Fibroblast of skin of abdomen (primary cell): Measurements from ENCODE around the gene FDXACB1. TPM values are rescaled to one million over a fixed set of nuclear protein-coding genes. Genes with fewer than 3 reads are reported as not detected.

Source experiments
- DNase-seq: peaks from one replicate; pipeline ENCODE4 v3.0.0-alpha.2; 2013
- polyA plus RNA-seq, 2 experiments: library from polyadenylated mRNA; unstranded; fragments of 120-200 nt; gene quantifications; one replicate each; pipeline ENCODE4 v1.2.1, GENCODE V29; 2013; ENCODE audit not compliant: insufficient read length in 2 of 2

The FDXACB1 gene, protein sequence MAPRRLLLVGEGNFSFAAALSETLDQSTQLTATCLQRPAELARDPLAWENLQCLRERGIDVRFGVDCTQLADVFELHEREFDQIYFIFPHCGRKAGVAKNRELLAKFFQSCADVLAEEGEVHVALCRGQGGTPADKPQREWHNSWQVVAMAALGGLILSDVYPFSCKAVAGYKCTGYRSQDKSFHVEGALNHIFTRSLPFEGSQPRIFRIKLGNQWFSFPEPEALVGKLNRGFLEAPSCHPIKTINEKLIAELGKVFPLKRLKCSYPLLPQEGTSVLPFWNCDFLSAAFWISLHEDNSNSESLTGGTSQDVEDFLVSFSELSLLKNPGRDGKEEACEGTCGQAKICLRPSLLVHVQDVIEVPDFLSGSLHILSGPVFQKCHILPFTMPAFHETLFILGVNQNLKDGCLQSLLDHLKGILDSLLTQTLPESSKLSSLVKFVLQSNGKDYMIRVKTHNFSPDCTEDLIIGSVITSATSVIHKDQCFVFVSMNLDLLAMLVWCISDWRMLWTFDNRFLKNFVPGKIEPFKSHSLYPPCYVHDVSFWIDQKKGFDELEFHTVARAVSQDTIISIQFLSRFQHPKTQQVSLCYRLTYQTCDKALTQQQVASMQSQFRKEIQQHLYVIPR
- 2.2 TPM for polyA plus RNA-seq (2013, experiment 1 of 2; ENCODE audit: insufficient read length)
- polyA plus RNA-seq (2013, experiment 2 of 2; ENCODE audit: insufficient read length) = 2.0 TPM

DNA sequence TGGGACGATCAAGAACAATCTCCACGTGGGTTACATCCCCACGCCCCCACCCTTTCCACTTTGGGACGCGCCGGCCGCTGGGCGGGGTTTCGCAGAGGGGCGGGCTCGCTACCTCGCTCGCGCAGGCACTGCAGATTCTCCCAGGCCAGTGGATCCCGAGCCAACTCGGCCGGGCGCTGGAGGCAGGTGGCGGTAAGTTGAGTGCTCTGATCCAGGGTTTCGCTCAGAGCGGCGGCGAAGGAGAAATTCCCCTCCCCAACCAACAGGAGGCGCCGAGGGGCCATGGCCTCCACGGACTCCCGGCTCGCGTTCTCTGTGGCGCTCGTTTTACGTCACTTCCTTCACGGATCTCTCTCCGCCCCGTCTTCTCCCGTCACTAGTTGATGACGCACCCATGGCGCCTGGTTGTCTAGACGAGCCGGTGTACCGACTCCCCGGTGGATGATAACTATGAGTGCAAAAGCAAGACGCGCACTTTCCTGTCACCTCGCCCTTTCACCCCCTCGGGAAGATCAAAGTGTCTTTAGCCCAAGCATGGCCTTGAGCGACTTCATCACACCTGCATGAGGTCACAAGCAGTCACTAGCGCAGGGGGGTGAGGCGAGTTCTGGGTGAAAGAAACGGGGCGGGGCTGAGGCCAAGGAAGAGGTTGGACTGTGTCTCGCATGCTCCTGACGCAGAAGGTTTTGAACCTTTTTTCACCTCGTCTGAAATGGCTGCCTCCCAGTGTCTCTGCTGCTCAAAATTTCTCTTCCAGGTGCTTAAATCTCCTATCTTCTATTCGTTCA is at the start of gene FDXACB1, which contains the start of gene CFAP68:
Gene FDXACB1, minus strand, starts transcription at position 317 of the 788 bp plus-strand sequence. Its CDS starts 33 bp downstream, at position 284.
Gene CFAP68, plus strand, starts transcription at position 693 of the 788 bp plus-strand sequence. Its CDS starts 20 bp downstream, at position 713.
- DNase-seq = peak; percentile 98

DNA sequence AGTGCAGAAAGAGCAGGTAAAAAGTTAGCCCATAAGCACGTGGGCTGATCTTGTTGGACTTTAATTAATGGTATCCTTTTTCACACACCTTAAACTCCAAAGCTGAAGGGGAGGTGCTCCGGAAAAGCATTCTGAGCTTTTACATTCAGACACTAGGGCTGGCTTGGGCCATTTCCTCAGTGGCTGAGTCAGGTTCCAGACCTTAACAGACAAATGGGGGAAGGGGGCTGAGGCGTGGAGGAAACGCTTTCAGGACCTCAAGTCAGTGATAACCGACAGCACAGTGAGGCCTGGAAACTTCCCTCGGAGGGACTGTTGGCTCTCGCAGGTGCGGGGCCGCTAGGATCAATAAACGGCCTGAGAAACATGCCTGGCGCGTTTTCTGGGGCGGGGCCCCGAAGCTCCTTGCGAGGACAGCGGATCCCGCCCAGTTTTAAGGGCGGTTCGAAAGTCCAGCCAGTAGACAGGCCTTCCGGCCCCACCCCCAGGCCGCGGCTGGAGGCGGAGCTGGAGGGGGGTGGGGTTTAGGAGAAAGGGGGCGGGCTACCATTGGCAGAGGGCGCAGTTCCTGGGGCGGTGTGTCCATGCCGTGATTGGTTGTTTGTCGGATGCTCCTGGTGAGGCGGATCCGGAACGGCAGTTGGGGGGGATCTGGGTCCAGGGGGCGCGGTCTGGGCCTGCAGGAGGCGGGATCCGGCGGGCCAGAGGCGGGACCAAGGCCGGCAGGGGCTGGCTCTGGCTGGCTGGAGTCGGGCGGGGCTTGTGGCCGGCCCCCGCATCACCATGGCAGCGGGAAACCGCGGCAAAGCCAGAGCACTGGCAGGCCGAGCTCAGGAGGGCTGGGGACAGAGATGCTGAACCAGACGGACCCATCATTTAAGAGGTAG is 47.8 kb upstream of the FDXACB1 start:
- peak; percentile 96 for DNase-seq

DNA sequence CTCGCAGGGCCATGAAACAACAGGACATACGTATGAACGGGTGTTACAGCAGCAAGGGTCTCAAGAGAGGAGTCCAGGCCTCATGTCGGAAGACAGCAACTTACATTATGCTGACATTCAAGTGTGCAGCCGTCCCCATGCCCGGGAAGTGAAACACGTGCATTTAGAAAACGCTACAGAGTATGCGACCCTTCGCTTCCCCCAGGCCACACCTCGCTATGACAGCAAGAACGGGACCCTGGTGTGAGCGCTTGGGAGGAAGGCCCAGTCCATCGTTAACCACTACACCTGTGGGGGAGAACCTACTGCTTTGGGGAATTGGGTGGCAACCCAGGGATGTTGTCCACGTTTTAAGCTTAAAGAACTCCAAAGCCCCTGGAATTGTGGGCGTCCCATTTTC is 47.0 kb upstream of the FDXACB1 start:
- DNase-seq = no peak

DNA sequence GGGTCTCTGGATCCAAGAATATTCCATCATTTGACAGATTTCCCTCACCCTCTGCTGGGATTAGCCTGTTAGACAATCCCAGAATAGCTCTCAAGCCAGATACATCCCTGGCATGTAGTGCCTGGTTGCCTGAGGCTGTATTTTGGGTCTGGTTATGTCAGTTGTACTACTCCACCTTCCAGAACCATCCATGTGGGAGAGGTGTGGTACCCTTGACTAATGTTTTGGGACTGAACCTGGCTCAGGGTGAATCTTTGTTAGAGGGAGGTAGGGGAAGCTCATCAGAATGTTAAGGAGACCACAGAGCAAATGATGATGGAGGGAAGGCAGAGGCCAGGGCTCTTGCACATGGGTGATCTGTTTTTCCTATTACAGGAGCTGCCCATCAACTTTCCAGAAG is 45.0 kb upstream of the FDXACB1 start:
- DNase-seq = no peak

DNA sequence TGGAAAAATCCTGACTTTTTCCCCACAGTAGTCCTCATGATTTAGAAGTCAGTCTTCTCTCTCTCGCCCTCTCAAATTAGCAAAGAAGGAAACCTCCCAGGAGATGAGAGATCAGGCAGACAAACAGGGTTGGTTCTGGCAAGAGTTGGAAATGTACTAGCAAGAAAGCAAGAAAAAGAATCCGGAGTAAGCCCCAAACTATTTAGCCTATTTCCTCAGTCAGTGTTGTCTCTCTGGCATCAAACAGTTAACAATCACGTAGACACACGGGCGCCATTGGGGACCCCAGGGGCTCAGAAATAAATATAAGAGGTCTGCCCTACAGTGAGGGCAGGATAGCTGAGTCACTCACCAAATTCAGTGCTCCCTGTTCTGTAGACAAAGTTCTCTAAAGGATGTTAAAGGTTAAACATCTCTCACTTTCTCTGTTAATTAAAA is 44.4 kb upstream of the FDXACB1 start:
- DNase-seq = peak; percentile 66

DNA sequence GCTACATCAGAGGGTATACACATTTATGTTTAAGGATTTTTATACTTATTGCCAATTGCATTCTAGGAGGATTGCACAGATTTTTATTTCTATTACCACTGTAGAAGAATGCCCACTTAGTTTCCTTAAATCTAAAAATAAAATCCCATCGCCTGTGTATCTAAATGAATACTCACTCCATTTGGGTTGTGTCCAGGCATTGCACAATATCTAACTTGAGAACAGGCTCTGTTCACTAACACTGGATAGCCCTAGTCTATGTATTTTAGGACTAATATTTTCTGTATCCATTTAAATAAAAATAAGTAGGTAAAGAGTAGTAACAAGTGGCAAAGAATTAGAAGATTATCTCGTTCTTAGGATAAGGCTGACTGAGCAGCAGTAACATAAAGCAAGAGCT is 43.8 kb upstream of the FDXACB1 start:
- DNase-seq = peak; percentile 87

DNA sequence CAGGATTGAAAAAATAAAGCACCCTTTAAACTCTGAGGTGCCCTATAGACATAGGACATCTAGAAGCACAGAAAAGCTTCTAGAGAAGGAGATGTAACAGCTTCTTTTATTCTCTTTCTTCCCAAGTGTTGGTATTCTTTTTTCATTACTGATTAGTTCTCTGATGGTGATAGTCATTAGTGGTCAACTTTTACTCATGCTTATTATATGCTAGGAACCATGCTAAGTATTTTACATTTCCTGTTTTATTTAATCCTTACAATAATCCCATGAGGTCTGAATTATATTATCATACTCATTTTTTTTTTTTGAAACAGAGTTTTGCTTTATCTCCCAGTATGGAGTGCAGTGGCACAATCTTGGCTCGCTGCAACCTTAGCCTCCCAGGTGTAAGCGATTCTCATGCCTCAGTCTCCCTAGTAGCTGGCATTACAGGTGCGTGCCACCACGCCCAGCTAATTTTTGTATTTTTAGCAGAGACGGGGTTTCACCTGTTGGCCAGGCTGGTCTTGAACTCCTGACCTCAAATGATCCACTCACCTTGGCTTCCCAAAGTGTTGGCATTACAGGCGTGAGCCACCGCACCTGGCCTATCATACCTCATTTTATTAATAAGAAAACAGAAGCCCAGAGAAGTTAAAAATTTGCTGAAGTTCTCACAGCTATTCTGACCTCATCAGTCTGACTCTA is 42.7 kb upstream of the FDXACB1 start:
- no peak for DNase-seq

DNA sequence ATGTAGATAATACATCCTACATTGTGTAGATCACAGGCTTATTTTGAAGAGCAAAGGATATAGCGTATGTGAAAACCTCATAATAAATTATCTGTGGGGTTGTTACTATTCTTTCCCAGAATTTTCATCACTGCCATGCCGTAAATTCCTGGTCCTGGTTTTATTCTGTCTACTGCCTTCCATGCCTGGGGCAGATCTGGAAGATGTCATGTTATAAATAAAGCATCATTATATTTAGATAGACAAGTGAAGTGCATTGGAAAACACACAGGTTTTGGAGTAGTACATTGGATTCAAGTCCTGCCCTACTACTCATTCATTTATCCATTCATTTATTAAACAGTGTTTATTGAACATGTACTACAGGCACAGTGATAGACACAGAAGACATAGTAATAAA is 41.9 kb upstream of the FDXACB1 start:
- no peak for DNase-seq

DNA sequence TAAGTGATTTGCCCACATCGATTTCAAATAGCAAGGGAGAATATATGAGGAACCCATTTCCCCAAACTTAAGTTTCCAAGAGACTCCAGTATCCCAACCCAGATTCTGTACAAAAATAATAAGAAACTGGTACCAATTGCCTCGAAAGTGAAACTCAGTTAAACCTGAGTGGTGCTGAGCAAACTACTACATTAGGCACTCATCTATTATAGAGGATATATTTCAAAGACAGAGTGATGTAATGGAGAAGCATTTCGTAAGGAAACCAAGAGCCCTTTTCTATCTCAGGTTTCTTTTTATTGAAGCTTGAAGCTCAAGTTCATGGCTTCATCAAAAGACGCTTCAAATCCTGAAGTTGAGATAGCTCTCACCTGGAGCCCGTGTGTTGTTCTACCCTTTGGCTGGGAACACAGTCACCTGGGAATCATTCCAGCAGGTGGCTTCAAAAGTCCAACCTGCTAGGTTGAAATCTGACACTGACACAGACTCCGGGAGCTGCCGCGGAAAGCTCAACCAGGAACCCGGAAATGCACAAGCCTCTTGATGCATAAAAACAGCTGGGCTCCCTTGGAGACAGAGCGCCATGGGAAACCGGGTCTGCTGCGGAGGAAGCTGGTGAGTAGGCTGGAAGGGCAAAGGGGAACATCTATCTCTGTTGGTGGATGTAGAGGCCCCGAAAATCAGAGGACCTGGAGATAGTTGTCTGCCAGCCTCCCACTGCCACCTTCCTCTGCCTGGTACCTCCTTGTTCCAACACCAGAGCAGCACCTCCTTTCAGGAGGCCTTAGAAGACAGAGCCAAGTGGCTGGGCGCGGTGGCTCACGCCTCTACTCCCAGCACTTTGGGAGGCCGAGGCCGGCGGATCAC is 39.7 kb upstream of the FDXACB1 start, which contains the start of gene C11orf52:
Gene C11orf52, plus strand, starts transcription at position 524 of the 867 bp plus-strand sequence. Its CDS starts 60 bp downstream, at position 584.
- DNase-seq = no peak

DNA sequence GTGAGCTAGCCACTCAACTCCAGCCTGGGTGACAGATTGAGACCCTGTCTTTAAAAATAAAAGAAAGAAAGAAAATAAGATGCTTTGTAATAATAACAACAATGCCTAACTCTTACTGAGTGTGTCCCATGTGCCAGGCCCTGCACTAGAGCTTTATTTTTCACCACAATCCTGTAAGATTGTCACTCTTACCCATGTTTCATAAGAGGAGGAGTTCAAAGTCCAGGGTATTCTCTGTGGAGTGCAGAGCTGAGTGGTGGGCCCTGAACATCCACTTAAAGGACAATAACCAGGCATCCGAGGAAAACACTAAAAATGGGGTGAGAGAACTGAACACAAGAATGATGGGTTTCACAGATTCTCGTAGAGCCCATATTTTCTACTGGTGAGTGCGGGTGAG is 38.8 kb upstream of the FDXACB1 start:
- no peak for DNase-seq

DNA sequence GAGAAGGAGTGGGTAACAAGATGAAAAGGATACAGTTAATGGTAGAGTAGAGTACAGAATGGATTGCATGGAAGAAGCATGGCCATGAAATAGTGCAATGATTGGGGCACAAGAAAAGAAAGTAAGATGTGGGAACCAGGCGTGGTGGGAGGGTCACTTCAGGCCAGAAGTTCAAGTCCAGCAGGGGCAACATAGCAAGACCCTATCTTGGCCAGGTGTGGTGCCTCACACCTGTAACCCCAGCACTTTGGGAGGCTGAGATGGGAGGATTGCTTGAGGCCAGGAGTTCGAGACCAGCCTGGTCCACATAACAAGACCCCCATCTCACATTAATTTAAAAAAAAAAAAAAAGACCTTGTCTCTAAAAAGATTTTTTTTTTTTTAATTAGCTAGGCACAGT is 38.3 kb upstream of the FDXACB1 start:
- no peak for DNase-seq

DNA sequence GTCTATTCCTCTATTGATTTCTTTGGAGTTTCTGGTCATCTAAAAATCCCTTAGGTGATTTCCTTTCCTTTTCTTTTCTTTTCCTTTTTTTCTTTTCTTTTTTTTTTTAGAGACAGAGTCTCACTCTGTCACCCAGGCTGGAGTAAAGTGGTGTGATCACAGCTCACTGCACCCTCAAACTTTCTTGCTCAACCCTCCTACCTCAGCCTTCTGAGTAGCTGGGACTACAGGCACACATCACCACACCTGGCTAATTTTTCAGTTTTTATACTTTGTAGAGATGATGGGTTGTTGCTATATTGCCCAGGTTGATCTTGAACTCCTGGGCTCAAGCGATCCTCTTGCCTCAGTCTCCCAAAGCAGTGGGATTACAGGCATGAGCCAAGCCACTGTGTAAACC is 37.8 kb upstream of the FDXACB1 start:
- DNase-seq = no peak

DNA sequence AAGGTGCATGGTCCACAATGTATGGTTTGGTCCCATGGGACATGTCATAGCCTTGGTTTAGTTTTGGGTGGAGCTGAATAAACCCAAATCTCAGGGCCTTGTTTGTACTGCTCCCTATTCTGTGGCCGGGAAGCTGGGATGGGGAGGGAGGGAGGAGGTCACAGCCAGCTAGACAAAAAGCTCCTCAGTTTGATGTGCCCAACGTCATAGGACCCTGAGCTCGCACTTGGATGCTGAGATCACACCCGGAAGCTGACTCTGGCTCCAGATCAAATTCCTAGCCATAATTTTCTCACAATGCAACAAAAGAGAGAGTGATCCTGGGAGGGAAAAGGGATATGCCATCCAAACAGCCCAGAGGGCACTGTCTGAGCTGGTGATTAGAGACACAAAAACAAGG is 35.0 kb upstream of the FDXACB1 start:
- peak; percentile 71 for DNase-seq

DNA sequence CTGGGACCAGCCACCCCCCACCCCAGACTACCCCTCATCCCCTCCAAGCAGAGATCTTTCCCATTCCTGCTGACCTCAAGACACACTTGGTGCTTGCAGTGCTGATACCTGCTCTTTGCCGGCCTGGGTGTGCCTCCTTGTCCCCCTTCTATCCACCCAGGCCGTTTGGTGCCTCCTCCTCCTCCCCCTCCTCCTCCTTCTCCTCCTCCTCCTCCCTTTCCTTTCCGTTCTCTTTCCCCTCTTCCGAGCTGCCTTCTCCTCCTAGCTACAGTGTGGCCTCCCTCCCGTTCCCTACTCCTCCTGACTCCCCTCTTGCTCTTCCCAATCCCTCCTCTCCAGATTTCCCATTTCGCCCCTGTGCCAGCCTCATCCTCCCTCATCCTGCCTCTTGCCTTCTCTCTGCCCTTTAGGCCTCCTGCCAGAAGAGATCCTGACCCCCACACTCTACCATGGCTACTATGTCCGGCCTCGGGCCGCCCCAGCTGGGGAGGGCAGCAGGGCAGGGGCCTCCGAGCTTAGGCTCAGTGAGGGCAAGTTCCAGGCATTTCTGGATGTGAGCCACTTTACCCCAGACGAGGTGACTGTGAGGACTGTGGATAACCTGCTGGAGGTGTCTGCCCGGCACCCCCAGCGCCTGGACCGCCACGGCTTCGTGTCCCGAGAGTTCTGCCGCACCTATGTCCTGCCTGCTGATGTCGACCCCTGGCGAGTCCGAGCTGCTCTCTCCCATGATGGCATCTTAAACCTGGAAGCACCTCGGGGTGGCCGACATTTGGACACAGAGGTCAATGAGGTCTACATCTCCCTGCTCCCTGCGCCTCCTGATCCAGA is 34.3 kb upstream of the FDXACB1 start:
- DNase-seq = no peak

DNA sequence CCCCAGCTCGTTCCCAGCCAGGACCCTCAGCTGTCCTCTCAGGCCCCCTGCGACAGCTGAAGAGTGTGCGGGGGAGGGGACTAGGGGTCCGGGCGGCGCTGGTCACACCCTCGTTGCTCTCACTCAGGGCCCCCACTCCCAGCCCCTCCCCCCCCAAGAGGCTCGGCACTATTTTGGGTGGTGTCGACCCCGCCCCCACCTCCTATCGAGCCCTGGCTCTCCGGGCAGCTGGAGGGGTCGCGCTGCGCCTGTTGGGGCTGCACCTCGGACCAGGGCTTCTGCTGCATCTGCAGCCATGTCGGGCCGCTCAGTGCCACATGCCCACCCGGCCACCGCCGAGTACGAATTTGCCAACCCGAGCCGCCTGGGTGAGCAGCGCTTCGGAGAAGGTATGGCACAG is 33.6 kb upstream of the FDXACB1 start, which contains the start of gene HSPB2:
Gene HSPB2, plus strand, starts transcription at position 200 of the 400 bp plus-strand sequence. Its CDS starts 96 bp downstream, at position 296.
- no peak for DNase-seq

DNA sequence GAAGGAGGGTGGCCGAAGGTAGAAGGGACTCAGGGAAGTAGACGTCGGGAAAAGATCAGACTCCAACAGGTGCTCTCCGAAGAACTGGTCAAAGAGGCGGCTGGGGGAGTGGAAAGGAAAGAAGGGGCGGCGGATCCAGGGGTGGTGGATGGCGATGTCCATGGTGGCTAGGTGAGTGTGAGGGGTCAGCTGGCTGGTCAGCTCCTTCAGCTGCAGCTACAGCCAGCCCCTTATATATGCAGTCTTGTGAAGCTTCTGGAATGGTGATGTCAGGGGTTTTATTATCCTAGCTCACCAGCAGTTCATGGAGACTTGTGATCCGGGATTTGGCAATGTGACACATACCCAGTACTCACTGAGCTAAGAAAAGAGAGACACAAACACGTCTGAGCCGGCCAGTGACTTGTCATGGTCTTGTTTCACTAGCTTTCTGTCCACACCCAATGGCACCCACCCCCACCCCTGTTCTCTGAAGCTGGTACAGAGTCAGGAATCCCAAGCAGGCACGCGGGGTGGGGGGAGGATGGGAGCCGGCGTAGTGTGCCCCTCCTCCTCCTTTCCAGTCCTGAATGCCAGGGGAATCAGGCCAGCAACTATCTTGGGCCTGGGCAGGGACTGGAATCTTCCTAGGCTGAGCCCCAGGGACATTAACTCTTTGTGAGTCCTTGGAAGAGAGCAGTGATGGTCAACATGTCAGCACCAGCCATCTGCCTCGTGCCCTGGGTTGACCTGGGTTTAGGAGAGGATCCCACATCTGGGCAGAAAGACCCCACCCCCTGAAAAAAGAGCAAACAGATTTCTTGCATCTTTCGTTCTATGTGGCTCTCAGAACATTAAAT is 32.8 kb upstream of the FDXACB1 start, which contains the start of gene CRYAB:
Gene CRYAB, minus strand, starts transcription at position 208 of the 839 bp plus-strand sequence. Its CDS starts 46 bp downstream, at position 162.
- DNase-seq = peak; percentile 81

DNA sequence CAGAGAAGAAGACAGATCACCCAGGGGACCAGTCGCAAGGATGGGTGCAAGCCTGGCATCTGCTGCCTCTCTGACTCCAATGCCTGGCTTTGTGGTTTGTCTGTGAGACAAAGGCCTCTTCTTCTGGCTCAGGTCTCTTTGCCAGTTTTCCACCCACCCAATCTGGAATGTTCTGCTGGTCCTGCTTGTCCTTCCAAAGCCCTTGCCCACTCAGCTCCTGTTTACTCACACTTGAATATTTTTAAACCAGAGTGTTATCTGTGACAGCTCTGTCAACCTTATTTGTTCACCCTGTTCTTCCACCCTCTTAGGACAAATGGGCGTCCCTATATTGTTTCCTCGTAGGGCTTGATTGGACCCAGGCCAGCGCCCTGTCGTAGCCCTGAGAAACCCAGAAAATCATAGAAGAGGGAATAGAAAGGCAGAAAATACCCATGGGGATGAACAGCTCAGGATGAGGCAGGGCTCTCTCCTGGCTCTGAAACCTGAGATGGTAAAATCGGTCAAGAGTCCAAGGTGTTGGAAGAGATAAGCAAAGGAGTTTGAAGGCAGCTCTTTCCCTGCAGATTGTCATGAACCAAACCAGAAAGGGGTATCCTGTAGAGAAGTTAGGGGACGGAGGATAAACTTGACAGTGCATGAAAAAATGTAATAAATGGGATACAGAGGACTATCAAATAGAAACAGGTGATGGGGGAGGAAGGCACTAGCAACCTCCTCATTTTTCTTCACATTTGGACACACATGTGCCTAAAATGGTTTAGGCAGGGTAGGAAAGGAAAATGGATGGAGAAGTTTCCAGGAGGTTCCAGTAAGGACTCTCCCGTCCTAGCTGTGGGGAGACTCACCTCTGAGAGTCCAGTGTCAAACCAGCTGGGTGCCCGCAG is 32.0 kb upstream of the FDXACB1 start:
- DNase-seq = no peak
